SK-N-SH treated with all-trans-retinoic acid at 6 μM for 48 hours (cell line): ENCODE data around the gene ZSWIM6.

Experiments
- ARNTL ChIP-seq: fragments of 450-650 bp; formaldehyde crosslinking; IDR thresholded peaks from 2 replicates; pipeline ENCODE4 v1.5.0; 2020; ENCODE audit warnings: low read depth, mild to moderate bottlenecking, moderate library complexity, borderline replicate concordance
- ISL1 ChIP-seq: fragments of 250-450 bp; sonication (Bioruptor Pico); IDR thresholded peaks from 2 replicates; pipeline ENCODE4 v2.1.2; 2022; ENCODE audit warnings: mild to moderate bottlenecking, moderate library complexity
- OSR1 ChIP-seq: fragments of 250-450 bp; sonication (Bioruptor Pico); IDR thresholded peaks from 2 replicates; pipeline ENCODE4 v1.8.0; 2022; ENCODE audit warnings: moderate library complexity, mild to moderate bottlenecking, inconsistent platforms
- RARB ChIP-seq: fragments of 250-450 bp; sonication (Bioruptor Pico); IDR thresholded peaks from 2 replicates; pipeline ENCODE4 v1.8.0; 2021; ENCODE audit warnings: mild to moderate bottlenecking, moderate library complexity
- TCF4 ChIP-seq: fragments of 250-450 bp; sonication (Bioruptor Pico); IDR thresholded peaks from 2 replicates; pipeline ENCODE4 v1.8.0; 2021; ENCODE audit warnings: mild to moderate bottlenecking, moderate library complexity, borderline replicate concordance
- ZC3H10 ChIP-seq: fragments of 250-450 bp; sonication (Bioruptor Pico); IDR thresholded peaks from 2 replicates; pipeline ENCODE4 v1.5.1; 2021; ENCODE audit warnings: mild to moderate bottlenecking, moderate library complexity
- ZNF565 ChIP-seq: fragments of 450-650 bp; formaldehyde crosslinking; conservative IDR thresholded peaks from 2 replicates; pipeline ENCODE4 v1.5.0; 2020; ENCODE audit warnings: low read depth, mild to moderate bottlenecking, moderate library complexity
- TF ChIP-seq, protein P1 (sequence below): fragments of 250-450 bp; sonication (Bioruptor Pico); IDR thresholded peaks from 2 replicates; pipeline ENCODE4 v1.8.0; 2020; ENCODE audit warnings: mild to moderate bottlenecking, moderate library complexity, borderline replicate concordance

DNA sequence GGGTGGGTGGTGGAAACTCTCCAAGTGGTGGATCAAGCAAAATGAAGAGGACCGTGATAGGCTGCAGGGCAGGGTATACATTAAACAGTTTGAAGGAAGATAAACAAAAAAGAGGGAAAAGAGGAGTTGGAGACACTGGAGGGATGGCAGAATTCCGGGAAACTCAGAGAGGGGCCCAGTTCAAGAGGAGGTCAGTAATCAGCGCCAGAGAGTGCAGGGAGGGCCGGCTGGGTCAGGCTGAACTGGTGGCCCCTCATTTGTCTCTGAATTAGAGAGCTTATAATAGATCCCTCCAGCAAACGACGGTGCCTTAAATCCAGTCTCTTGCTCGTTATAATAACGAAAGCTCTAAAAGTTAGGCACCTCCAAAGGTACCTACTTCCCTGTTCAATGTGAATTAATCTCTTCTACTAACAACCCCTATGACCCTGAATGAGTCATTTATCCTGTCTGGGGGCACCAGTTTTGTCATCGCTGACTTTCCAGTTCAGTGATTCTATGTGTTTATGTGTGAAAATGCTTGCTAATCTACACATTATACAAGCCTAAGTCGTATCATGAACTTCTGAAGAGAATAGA is 2.4 kb upstream of the ZSWIM6 start:
- no peak for TF ChIP-seq ARNTL (CRISPR knock-in tag)
- no peak for TF ChIP-seq OSR1 (CRISPR knock-in tag)
- no peak for TF ChIP-seq ISL1 (CRISPR knock-in tag)
- no peak for TF ChIP-seq RARB
- TF ChIP-seq TCF4 (CRISPR knock-in tag): no peak
- no peak for TF ChIP-seq ZC3H10 (CRISPR knock-in tag)
- TF ChIP-seq, protein P1, sequence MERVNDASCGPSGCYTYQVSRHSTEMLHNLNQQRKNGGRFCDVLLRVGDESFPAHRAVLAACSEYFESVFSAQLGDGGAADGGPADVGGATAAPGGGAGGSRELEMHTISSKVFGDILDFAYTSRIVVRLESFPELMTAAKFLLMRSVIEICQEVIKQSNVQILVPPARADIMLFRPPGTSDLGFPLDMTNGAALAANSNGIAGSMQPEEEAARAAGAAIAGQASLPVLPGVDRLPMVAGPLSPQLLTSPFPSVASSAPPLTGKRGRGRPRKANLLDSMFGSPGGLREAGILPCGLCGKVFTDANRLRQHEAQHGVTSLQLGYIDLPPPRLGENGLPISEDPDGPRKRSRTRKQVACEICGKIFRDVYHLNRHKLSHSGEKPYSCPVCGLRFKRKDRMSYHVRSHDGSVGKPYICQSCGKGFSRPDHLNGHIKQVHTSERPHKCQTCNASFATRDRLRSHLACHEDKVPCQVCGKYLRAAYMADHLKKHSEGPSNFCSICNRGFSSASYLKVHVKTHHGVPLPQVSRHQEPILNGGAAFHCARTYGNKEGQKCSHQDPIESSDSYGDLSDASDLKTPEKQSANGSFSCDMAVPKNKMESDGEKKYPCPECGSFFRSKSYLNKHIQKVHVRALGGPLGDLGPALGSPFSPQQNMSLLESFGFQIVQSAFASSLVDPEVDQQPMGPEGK (CRISPR knock-in tag): no peak
- TF ChIP-seq ZNF565 (CRISPR knock-in tag): no peak
